ENCODE data around the gene ST6GALNAC3.

ST6GALNAC3 gene

GRCh38 chr1:76287917-76288316, 213.4 kb downstream of the ST6GALNAC3 start:
- DNase-seq (ENCODE audit: low read depth in 3 of 3): no peak

DNA sequence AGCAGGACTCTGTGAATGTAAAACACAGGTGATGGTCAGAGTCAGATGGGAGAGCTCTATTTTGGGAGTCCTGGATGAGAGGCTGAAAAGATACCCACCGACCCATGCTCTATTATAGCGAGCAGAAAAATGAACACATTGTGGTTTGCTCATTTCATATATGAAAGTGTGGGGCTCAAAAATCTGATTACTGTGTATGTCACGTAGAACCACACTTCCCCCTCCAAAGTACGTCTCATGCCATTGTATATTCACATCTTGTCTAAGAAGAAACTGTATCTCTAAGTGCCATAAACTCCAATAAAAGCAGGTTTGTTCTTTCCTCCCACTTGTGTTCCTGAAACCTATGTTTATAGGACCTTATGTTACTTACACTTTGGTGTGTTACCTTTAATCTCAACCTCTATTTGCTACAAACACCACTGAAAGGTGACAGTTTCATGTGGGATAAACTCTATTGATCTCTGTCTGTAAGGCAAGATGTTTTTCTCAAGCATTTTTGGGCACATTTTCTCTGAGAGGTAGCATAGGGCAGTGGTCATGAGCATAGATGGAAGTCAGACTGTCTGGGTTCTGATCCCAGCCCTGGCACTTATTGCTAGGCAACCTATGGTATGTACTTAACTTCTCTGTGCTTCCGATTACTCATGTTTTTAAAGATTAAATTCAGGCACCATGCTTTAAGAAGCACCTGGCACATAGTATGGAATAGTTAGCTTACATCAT, 214.4 kb downstream of the ST6GALNAC3 start:
- DNase-seq (ENCODE audit: low read depth in 3 of 3): no peak

- DNase-seq (ENCODE audit: low read depth in 3 of 3): peak in 1 of 3 experiments; percentile 25
Observed at GRCh38 chr1:76289692-76290091, 215.1 kb downstream of the ST6GALNAC3 start.

DNA sequence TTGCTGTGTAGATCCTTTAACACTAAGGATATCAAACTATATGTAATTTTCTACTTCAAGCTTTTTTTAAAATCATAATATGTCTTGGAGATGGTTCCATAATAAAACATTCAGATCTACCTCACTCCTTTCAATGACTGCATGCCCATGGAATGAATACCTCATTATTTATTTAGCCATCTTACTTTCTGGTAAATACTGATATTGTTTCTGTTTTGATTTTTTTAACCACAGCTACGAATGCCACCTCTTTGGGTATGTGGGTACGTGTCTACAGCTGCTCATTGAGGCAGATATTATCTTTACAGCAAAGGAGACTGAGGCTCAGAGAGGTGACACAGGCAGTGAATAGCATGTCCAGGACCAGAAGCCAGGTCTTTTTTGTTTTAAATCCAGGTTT, 215.7 kb downstream of the ST6GALNAC3 start:
- no peak for DNase-seq (ENCODE audit: low read depth in 3 of 3)

GRCh38 chr1:76291191-76291590, 216.6 kb downstream of the ST6GALNAC3 start:
- no peak for DNase-seq (ENCODE audit: low read depth in 3 of 3)

DNA sequence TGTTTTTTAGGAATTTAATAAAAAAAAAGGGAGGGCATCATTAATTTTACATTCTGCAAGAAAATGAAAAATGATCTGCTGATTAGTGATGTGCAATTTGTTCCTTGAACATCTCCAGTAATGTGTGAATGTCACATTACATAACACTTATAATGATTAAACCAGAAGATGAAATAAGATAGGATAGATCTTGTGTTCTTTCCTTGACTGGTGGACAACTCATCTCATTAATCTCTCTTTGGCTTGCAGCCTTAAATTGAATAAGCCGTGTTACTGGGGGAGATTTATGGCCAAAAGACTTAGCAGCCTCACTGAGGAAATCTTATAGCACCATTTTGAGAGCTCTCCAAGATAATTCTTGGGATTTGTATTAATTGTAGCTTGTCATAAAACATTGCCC, 217.2 kb downstream of the ST6GALNAC3 start:
- DNase-seq (ENCODE audit: low read depth in 3 of 3): no peak

GRCh38 chr1:76292418-76293184, 218.1 kb downstream of the ST6GALNAC3 start:
- no peak for DNase-seq (ENCODE audit: low read depth in 3 of 3)

DNA sequence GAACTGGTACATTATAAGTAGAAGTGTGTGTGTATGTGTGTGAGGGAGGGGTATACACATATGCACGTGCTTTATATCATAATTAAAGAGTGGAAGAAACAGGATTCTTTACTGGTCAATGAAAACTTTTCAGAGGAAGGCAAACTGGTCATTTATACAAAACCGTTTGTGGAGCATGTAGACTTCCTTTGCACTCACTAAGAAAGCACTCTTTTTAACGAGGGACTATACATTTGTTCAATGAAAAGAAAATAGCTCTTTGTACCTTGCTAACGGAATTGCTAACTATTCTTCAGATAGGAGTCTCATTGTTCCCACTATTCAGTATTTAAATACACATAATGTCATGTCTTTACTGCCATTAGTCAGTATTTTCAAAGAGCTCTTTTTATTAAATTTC, 219.3 kb downstream of the ST6GALNAC3 start:
- DNase-seq (ENCODE audit: low read depth in 3 of 3): no peak

- no peak for DNase-seq (ENCODE audit: low read depth in 3 of 3)
Observed at GRCh38 chr1:76294482-76295194, 220.1 kb downstream of the ST6GALNAC3 start.

DNA sequence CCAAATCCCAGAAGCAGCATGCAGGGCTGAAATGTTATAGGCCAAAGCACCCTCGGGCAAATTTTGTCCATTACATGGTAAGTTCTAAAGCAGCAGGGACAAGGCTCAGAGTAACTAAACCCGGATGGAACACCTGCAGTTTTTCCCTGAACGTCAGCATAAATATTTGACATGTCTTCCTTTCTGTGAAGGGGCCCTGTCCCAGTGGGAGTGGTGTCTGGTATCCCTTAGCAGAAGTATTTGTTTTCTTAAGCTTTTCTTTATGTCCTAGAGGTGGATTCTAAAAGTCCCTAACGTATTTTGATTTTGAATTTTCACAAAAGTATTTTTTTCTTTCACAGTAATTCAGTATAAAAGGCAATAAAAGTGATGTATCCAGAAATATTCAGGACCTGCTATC, 223.9 kb downstream of the ST6GALNAC3 start:
- no peak for DNase-seq (ENCODE audit: low read depth in 3 of 3)

DNA sequence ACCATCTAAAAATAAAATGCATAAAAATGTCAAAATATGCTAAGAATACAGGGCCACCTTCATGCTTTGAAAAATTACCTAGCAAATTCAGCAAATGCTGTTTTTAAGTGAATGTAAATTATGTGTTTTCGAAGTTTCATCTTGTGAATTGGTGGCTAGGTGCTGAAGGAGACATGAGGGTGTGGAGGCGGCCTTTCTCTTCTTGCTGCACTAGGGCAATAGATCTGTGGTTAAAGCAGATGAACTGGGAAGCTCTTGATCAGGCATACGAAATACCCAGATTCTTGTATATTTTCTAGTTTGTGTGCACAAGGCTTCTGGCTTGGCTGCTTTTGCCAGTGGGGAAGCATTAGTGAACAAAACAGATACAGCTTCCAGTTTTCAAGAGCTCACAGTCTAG, 224.5 kb downstream of the ST6GALNAC3 start:
- DNase-seq (ENCODE audit: low read depth in 3 of 3): no peak

GRCh38 chr1:76300556-76300955, 226.0 kb downstream of the ST6GALNAC3 start:
- DNase-seq (ENCODE audit: low read depth in 3 of 3): no peak

- no peak for DNase-seq (ENCODE audit: low read depth in 3 of 3)
Observed at GRCh38 chr1:76302711-76303339, 228.3 kb downstream of the ST6GALNAC3 start.

DNA sequence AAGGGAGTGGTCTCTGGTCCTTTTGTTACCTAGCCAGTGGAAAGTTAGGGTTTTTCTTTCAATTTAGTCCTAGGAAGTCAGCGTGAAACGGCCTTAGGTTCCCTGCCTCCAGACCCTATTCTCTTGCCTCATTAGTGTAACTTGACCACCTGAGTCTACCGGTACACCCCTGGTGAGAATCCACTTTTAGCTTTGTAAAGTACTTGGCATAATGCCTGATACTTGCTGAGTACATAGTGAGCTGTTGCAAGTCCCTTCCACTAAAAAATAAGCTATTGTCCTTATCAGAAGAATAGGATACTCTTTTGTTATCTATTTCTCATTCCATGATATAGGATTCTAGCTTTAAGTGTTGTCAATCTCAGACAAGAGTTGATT, 228.8 kb downstream of the ST6GALNAC3 start:
- no peak for DNase-seq (ENCODE audit: low read depth in 3 of 3)

- DNase-seq (ENCODE audit: low read depth in 3 of 3): no peak
Observed at GRCh38 chr1:76313304-76313703, 238.8 kb downstream of the ST6GALNAC3 start.

GRCh38 chr1:76314730-76315129, 240.2 kb downstream of the ST6GALNAC3 start:
- no peak for DNase-seq (ENCODE audit: low read depth in 3 of 3)

DNA sequence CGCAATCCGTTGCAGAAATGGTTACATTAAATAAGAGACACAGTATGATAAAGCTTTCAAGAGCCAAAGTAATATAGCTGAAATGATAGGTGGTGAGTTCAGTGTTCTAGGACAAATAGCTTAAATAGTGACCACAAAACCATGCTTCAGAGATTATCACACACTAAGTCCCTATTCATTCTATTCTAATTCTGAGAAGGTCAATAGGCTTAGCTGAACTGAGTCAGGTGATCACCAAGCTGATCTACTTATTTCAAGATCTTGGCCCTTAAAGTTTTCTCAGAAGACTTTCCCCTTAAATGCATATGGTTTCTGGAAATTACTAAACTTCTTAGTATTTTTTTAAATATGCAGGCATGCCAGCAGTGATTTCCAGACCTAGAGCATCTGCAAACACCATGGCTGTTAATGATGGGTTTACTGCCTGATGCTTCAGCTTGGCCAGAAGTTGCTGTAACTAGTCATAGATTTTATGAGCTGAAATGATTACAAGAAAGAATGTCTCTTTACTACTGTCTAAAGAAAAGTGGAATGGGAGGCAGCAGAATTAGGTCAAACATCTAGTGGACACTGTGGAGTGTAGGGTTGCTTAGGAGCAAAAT, 242.9 kb downstream of the ST6GALNAC3 start:
- no peak for DNase-seq (ENCODE audit: low read depth in 3 of 3)

- DNase-seq (ENCODE audit: low read depth in 3 of 3): peak; percentile 14 to 26 (median 26)
Observed at GRCh38 chr1:76330991-76331603, 256.6 kb downstream of the ST6GALNAC3 start.

GRCh38 chr1:76335882-76336281, 261.3 kb downstream of the ST6GALNAC3 start:
- no peak for DNase-seq (ENCODE audit: low read depth in 3 of 3)

DNA sequence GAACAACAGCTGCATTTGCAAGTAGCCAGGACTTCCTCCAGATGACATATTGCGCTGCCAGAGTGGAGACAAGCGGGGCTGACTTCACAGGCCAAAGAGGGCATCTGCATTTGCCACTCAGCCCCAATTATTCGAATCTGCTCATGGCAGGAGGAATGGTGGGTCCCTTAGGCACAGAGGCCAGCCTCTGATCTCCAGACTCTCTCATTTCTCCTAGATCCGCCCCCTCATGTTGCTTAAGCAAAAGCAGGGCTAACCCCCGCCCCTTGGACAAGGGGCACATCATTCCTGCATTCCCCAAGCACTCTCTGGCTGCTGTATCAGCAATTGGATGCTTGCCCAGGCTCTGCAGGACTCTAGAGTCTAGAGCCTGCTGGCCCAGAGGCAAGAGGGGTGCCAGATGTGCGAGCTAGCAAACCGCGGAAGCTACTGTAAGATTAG, 262.4 kb downstream of the ST6GALNAC3 start:
- no peak for DNase-seq (ENCODE audit: low read depth in 3 of 3)

- no peak for DNase-seq (ENCODE audit: low read depth in 3 of 3)
Observed at GRCh38 chr1:76337542-76338219, 263.1 kb downstream of the ST6GALNAC3 start.
